Measurements from ENCODE around the gene PDAP1.
"Not testable (repeated sequence)": the region's sequence is repeated elsewhere in the genome, so short reads cannot be mapped to it uniquely, and the experiment has no call there.

Gene PDAP1

DNA sequence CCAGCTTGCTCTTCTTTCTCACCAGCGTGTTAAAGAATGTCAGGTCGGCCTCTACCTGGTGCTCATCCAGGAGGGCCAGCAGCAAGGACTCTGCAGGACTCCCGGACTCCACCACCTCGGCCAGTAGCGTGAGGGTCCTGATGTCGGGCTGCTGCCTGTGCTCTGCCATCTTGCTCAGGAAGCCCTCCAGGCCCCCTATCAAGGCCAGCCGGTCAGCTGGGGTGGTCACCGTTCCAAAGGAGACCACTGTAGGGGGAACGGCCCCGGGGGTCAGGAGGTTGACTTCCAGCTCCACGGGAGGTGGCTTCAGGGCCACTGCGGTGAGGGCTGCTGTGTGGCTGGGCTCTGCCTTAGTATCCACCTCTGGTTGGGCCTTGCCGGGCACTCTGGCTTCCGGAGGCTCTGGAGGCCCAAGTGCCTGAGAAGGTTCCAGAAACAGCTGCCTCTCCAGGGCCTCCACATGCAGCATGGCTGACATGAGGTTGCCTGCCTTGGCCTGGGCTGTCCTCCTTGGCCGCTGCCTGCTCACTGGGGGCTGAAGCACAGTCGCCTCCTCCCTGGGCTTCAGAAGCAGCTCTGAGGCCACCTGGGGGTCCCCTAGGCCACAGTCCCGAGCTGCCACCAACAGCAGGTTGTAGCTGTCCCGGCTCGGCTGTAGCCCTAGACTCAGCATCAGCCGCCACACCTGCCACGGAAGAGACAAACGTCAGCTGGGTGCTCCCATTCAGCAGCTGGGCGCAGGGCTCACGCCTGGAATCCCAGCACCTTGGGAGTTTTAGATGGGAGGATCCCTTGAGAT is 16.7 kb upstream of the PDAP1 start:
- no peak for DNase-seq

DNA sequence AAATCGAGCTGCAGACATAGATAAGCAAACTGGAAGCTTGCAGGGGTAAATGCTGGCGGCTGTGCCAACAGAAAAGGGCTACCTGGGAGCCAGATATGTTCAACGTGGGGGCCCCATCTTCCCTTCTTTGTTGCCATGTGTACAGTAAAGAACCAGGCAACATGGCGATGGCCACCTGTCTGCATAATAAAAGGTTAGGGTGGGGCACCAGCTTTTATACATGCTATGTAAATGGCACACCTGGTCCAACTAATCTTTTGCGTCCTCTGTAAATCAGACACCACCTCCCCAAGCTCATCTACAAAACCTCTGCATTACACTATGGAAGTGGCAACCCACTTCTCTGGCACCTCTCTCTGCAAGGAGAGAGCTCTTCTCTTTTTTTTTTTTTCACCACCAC is 14.2 kb upstream of the PDAP1 start:
- no peak for DNase-seq

DNA sequence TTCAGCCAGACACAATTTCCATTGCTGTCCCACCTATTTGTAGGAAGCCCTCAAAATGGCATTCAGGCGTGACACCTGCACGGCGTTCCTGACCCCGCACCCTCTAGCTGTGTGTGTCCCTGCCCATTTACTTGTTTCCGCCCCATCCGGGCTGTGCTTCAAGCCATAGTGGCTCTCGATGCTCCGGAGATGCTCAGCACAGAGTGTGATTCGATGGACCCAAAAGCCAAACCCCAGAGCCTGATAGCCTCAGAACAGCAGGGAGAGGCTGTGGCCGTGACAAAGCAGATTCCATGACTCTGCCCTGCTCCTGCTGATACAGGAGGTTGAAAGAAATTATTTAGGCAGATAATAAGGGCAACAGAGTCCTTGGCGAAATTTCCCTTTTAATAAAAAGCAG is 13.8 kb upstream of the PDAP1 start:
- DNase-seq = no peak

DNA sequence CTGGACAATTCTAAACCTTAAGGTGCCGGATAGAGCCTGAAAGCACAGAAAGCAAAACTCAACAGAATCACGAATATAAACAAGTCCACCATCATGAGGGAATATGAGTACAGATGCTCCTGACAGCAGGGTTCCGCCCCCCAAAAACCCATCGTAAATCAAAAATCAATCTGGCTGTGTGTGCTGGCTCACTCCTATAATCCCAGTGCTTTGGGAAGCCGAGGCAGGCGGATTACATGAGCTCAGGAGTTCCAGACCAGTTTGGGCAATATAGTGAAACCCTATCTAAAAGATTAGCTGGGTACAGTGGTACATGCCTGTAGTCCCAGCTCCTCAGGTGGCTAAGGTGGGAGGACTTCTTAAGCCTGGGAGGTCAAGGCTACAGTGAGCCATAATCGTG is 12.6 kb upstream of the PDAP1 start:
- no peak for DNase-seq

DNA sequence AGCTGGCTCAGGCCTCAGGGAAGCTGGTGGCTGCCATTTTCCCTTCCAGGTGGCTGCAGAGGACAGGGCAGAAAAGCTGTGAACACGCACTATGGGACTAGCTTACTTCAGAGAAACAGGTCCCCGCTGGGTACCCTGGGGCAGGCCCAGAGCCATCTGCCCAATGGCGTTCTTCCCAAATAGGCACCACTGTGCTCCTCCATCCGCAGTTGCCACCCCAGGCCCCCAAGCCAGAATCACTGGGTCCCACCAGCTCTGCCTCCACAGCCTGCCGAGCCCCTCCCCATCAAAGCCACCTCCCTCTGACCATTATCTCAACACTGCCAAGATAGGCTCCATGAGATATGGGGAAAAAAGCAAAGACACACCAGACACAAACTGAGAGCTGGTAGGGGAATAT is 11.8 kb upstream of the PDAP1 start:
- DNase-seq = no peak

DNA sequence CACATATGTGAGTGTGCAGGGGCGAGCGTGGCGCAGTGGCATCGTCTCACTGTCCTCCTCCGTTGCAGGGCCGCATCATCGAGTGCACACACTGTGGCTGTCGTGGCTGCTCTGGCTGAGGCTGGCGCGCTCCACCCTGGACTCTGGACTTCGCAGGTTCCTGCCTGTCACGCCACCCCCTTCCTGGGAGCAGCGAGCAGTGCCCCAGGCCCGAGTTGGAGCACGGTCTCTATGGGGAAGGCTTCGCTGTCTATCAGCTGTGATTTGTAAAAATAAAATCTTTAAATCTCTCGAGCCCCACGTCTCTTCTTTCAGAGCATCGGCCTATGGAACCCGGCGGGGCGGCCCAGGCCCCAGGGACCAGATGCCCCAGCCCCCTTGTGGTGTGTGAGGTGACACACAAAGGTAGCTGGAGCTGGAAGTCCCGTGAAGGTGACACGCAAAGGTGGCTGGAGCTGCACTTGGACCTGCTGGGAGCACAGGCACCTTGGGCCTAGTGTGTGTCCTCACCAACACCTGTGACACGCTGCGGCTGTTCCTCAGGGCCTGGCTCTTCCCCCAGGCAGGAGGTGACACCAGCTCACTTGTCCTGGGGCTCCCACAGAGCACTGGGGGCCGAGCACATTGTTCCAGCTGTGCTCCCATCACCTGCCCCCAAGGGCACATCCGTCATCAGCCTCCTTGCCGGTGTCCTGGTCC is 11.1 kb upstream of the PDAP1 start:
- no peak for DNase-seq

DNA sequence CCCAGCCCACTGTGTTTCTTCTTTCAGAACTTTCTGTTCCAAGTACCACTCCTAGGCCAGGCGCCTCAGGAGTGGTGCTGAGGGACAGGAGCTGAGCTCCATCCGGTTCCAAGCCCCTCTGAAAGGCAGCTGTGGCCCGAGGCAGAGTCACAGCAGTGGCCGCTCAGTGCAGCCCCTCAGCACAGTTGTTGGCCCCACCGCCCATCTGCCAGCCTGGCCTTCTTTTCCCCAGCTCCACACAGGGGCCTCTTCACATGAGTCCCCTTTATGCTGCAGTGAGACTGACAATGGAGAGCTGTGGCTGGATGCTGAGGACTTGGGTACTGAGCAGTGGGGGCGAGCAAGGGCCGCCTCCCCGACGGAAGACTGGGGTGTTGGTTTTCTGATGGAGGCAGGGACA is 9.9 kb upstream of the PDAP1 start:
- no peak for DNase-seq

DNA sequence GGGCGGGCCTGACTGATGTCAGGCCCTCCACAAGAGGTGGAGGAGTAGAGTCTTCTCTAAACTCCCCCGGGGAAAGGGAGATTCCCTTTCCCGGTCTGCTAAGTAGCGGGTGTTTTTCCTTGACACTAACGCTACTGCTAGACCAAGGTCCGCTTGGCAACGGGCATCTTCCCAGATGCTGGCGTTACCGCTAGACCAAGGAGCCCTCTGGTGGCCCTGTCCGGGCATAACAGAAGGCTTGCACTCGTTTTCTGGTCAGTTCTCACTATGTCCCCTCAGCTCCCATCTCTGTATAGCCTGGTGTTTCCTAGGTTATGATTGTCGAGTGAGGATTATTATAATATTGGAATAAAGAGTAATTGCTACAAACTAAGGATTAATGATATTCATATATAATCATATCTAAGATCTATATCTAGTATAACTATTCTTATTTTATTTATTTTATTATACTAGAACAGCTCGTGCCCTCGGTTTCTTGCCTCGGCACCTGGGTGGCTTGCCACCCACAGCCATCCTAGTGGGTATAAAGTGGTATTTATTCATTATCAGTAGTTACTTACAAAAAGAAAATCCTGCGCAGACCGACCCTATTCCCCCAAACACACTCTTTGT is 7.2 kb upstream of the PDAP1 start:
- DNase-seq = not testable (repeated sequence)

DNA sequence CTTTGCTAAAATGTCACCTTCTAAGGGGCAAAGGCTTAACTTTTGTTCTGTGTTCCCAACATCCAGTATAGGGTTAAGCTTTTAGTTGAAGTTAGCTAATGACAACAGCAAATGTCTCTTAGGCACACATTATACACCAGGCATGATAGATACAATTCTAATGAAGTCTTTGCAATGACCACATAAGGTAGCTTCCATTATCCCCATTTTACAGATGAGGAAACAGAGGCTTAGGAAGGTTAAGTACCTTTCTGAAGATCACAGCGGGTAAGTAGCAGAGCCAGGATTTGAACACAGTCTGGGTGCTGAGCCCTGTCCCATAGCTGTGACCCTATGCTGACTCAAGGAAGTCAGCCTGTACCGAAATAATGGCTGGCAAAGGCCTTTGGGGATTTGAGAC is 2.2 kb upstream of the PDAP1 start:
- no peak for DNase-seq

DNA sequence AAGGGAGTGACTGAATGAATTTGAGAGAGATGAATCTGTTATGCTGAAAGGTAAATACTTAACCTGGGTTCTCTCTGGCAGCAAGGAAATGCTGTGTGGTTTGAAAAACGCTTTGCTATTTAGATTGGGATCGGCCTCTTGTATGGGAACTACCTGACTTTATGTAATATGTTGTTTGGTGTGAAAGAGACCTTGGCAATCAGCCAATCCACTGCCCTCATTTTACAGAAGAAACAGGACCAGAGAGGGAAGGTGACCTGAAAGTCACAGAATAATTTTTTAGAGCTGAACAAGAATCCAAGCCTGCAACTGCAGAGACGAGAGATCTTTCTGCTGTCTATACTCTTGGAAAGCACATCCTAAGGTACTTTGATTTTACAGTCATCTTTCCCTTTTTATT is 1.4 kb upstream of the PDAP1 start:
- no peak for DNase-seq

DNA sequence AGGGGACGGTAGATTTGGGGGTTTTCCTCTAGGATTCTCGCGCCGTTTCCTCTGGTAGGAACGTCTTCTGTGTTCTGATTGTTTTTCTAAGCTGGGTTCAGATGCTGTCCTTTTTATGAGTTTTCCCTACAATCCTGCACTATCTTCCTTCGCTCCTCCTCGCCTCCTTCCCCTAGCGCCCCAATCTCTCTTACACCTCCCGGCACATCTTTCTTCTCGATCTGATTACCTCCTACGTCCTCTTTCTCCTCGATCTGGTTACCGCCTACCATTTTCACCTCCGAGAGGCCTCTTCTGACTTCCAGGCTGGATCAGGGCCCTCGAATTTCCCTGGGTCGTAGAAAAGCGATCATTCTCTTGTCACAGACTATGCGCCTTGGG is 785 bp upstream of the PDAP1 start:
- DNase-seq = no peak

DNA sequence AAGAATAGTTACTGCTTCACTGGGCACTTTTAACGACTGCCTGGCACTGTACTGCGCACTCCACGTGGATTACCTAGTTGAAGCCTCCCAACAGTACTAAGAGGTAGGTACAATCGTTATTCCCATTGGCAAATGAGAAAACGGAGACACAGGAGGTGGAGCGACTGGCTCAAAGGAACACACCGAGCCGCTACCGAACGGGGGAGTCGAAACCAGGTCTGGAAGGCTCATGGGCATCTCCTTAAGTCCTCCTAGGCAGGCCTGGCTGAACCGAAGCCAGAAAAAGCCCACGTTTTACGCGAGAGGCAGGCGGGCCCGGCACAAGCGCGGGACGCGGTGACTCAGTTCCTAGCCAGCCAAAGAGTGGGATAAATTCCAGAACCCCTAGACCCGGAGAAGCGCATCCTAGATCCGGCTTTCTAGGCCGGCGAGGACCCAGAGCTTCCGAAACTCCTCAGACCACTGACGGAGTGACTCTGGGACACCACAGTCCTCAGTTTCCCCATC is 472 bp downstream of the PDAP1 start:
- DNase-seq = no peak

DNA sequence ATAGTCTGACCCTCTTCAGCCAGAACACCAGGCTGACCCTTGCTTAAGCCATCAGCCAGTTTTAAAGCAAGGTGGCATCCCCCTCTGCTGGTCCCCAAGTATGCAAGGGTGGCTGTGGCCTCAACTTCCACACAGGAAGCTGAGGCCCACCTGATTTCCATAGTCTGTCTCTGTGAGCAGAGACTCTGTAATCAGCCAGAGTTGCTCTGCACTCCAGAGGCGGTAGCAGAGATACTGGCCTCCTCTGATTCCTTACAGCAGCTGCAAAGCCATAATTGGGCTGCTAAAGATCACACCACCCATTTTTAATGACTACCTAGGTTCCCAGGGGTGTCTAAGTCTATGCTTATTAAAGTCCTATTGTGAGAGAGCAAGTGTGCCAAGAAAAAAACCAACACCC is 1.8 kb downstream of the PDAP1 start:
- no peak for DNase-seq

DNA sequence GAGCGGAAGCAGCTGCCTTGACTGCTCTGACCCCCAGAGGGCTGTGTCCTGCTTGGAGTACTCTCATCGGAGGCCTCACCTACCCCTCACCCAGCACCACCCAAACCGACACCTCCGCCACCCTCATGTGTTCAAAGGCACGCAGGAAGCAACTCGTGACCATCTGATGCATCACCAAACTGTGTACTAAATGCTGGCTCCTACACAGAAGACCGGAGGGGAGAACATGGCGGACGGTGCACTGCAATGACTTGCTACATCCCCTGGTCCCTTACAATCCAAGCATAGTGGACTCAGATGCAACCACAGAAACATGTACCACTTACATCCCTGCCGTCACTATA is 3.4 kb downstream of the PDAP1 start:
- DNase-seq = no peak

DNA sequence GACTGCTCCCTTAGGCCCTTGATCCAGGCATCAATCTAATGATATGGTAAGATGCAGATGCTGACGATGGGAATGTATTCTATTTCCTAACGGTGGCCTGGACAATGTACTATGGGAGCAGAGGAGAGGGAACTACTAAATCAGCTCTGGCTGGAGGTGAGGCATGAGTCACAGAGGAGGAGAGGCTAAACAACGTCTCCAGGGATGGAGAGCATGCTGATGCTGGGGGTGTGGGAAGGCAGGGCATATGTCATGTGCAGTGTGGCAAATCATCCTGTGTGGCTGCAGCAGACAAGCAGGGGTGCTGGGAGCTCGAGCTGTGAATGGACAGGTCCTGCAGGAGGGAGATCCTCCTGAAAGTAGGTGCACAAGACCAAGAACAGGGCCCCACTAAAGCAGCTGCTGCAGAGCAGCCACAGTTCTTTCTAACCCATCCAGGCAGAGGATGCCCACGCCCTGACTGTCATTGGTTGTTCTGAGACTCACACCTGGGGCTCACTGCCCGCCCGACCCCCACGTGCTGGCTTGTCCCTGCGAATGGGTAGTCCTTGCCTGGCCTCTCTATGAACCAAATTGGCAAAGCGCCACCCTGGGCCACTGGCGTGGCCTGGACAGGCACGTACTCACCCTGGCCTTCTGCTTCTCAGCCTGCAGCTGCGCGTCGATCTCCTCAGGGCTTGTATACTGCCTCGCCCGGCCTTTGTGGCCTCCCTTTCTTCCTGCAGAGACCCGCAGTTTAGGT is 4.0 kb downstream of the PDAP1 start:
- DNase-seq = no peak

DNA sequence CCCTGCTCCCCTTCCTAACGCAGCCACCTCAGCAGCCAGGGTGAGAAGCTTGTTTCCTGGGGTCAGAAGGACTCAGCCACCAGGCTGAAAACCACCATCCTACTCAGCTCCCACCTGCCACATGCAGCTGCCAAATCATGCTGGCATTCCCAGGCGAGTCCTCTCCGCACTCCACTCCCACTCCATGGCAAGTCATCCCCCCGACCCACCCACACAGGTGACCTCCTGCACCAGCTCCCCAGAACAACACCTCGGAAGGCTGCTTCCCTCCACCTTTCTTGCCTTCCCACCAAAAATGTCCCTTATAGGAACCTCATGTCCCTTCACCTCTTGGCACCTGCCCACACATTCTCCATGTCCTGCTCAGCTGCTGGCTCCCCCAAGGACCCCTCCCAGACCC is 4.6 kb downstream of the PDAP1 start:
- DNase-seq = no peak

DNA sequence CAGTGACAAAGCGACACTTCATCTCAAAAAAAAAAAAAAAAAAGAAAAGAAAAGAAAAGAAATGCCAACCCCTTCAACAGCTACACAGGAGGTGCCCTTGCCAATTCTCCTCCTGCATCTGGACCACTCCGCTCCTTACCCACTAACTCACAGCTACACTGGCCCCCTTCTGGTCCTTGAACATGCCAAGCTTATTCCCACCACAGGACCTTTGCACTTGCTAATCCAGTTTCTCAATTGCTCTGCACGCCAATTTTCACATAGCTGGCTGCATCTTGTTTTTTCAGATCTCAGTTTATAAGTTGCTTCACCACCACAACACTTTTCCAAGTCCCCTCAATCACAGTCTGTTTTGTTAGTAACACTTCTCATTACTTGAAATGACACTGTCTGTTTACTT is 5.5 kb downstream of the PDAP1 start:
- no peak for DNase-seq

DNA sequence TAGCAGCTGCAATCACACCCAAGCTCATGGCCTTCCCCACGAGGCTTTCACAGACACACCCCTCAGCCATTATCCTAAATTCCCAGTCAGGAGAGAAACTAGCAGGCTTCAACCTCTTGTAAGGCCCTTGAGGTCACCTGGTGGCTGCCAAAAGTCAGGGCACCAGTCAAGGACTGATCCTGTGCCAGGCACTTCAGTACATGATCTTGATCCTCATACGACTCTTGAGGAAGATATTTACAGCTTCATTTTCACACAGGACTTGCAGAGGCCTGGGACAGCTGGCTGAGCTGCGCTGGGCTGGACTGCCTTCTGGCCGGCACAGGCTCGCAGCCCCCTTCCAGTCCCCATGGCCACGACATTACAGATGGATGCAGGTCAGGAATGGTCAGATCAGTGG is 8.8 kb downstream of the PDAP1 start:
- no peak for DNase-seq

DNA sequence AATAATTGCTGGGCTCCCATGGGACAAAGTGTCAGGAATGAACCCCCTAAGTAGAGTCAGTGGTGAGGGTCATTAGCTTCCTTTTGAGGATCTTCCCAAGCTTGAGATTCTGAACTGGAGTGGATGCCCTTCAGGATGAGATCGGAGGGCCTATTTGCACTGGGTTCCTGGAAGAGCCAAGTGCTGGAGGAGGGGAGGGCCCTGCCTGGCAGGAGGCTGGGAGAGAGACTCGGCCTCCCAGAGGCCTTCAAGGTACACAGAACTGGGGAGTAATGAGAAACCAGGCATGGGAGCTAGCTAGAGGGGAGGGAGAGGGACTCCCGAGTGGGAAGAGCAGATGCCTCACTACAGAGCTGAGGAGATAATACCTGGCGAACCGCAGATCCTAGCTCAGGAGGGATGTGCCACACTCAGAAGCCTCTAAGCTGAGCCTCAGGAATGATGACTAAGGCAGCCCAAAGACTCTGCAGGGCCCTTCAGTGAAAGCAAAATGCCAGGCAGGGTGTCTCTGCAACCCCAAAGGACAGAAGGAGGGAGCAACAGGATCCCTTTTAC is 9.4 kb downstream of the PDAP1 start:
- no peak for DNase-seq

DNA sequence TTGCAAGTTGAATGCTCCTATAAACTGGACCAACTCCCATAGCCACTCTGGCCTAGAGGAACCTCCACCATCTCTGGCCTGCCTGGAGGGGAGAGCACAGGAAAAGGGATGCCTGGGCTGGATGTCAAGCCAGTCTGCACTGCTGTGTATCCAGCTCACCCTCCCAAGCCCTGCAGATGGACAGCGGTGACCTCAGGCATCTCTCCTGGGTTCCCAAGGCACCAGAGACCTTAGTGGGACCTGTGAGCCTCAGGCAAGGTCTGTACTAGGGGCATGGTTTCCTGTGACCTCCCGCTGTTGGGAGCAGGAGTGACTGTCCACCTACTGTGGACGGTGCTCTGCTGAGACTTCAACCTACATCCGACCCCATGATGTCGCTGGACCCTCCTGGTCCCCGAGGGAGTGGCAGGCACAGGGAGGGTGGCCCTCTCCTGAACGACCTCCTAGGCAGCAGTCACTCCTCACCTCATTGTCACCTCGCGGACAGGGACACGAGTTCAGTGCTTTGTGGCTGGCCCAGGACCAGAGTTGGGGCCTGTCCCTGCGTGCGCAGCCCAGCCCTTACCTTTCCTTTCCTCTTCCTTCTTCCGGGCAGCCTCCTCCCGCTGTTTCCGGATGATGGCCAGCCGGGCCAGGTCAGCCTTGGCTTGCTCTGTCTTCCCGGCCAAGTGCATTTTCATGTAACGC is 11.0 kb downstream of the PDAP1 start:
- DNase-seq = no peak

DNA sequence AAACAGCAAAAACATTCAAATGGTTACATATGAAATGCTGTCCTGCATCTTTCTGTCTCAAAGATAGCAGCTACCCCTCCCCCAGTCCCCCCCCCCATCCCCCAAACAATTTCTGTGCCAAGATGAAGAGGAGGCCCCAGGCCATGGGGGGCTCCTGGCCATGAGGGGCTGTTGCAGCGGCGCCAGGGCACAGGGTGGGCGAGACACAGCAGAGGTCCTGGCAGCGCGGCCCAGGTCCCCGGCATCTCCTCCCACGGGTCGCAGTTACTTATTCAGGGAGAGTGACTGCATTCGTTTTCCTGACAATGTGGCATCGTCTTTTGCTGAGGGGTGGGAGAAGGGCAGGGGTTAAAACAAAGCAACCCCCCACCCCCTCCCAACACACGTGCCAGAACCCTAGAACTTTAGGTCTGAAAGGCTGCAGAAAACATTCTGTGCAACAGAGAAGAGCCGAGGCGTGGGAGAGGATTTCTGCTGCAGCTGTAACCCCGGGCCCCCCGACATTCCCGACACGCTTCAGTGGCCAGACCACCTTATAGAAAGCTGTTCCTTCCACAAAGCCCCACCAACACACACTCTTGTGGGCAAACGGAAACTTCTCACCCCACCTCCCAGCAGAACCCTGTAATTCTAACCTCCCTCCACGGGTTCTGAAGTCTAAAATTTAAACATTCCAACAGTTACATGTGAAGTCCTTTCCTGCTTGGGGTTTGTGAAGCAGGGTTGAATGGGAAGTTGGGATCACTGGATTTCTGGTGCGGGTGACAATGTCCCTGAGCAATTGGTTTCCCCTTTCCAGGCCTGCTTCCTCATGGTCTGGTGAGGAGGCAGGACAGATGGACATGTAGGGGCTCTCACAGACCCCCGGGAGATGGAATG is 11.7 kb downstream of the PDAP1 start:
- DNase-seq = no peak

Measured in GF-D8 (cell line).